OCI-LY1 (cell line): ENCODE measurements around the gene ABHD4.

ENCODE experiments used
- EZH2 ChIP-seq: fragments of 200-600 bp; sonication (generic), shearing (Covaris generic); IDR thresholded peaks from 2 replicates; pipeline ENCODE4 v1.8.0; 2017; ENCODE audit warnings: borderline replicate concordance, mixed run types, mild to moderate bottlenecking, antibody characterized with exemption, low read length, moderate library complexity, mixed read lengths
- TF ChIP-seq, protein P1 (sequence below): fragments of 200-600 bp; sonication (generic), shearing (Covaris generic); IDR thresholded peaks from 2 replicates; pipeline ENCODE4 v1.5.1; 2017; ENCODE audit warnings: mild to moderate bottlenecking, antibody characterized with exemption, low read length, moderate library complexity, mixed read lengths

DNA sequence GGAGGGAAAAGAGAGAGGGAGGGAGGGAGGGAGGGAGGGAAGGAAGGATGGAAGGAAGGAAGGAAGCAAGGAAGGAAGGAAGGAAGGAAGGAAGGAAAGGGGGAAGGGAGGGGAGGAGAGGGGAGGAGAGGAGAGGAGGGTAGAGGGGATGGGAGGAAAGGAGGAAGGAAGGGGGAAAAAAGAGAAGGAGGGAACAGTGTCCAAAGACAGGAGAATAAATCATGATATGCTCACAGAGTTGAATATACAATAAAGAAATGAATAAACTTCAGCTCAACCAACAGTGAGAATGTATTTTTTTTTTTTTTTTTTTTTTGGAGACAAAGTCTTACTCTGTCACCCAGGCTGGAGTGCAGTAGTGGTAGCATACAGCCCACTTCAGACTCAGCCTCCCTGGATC lies 42.1 kb downstream of the ABHD4 start:
- TF ChIP-seq, protein P1, sequence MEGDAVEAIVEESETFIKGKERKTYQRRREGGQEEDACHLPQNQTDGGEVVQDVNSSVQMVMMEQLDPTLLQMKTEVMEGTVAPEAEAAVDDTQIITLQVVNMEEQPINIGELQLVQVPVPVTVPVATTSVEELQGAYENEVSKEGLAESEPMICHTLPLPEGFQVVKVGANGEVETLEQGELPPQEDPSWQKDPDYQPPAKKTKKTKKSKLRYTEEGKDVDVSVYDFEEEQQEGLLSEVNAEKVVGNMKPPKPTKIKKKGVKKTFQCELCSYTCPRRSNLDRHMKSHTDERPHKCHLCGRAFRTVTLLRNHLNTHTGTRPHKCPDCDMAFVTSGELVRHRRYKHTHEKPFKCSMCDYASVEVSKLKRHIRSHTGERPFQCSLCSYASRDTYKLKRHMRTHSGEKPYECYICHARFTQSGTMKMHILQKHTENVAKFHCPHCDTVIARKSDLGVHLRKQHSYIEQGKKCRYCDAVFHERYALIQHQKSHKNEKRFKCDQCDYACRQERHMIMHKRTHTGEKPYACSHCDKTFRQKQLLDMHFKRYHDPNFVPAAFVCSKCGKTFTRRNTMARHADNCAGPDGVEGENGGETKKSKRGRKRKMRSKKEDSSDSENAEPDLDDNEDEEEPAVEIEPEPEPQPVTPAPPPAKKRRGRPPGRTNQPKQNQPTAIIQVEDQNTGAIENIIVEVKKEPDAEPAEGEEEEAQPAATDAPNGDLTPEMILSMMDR = no peak
- TF ChIP-seq EZH2 = no peak
